ENCODE data around the gene SEMA3F.

- TF ChIP-seq, protein P1, sequence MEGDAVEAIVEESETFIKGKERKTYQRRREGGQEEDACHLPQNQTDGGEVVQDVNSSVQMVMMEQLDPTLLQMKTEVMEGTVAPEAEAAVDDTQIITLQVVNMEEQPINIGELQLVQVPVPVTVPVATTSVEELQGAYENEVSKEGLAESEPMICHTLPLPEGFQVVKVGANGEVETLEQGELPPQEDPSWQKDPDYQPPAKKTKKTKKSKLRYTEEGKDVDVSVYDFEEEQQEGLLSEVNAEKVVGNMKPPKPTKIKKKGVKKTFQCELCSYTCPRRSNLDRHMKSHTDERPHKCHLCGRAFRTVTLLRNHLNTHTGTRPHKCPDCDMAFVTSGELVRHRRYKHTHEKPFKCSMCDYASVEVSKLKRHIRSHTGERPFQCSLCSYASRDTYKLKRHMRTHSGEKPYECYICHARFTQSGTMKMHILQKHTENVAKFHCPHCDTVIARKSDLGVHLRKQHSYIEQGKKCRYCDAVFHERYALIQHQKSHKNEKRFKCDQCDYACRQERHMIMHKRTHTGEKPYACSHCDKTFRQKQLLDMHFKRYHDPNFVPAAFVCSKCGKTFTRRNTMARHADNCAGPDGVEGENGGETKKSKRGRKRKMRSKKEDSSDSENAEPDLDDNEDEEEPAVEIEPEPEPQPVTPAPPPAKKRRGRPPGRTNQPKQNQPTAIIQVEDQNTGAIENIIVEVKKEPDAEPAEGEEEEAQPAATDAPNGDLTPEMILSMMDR (IDR thresholded peaks at IDR 0.05; ENCODE audit: low read depth, low read length, missing input control), result no peak
- no peak for TF ChIP-seq GABPA (IDR thresholded peaks at IDR 0.05 in 1 of 2, conservative IDR thresholded peaks at IDR 0.05 in 1 of 2)
- TF ChIP-seq TAF1 (conservative IDR thresholded peaks at IDR 0.05), result no peak
- no peak for TF ChIP-seq RXRA (IDR thresholded peaks at IDR 0.05)
- TF ChIP-seq FOXA1 (IDR thresholded peaks at IDR 0.05), result no peak
Observed at GRCh38 chr3:50168791-50169190, 13.7 kb downstream of the SEMA3F start.

Measured in liver (tissue), 3 donors.